ENCODE data around the gene TNC.

The TNC gene

GRCh38 chr9:115071176-115071575 is 46.8 kb downstream of the TNC start:
- peaks cover 19% of the 10 kb centered on the region for H3K36me3 ChIP-seq (ENCODE audit: insufficient read depth, low read length)
- no peaks in the 10 kb centered on the region for H3K4me1 ChIP-seq (ENCODE audit: insufficient read depth, low read length)
- no peaks in the 10 kb centered on the region for H3K9me3 ChIP-seq (ENCODE audit: control insufficient read depth, insufficient read depth, low read length)
- H3K9ac ChIP-seq (ENCODE audit: low read depth, low read length) = no peak overlapping the region

- no peaks in the 10 kb centered on the region for H3K9me3 ChIP-seq (ENCODE audit: control insufficient read depth, insufficient read depth, low read length)
- H3K9ac ChIP-seq (ENCODE audit: low read depth, low read length) = no peak overlapping the region
- H3K4me1 ChIP-seq (ENCODE audit: insufficient read depth, low read length) = no peaks in the 10 kb centered on the region
- H3K36me3 ChIP-seq (ENCODE audit: insufficient read depth, low read length) = peaks cover 15% of the 10 kb centered on the region
Measured at GRCh38 chr9:115069771-115070170, 48.2 kb downstream of the TNC start.

- Histone ChIP-seq H3K9ac (ENCODE audit: low read depth, low read length) (no peak overlapping the region), H3K36me3 (ENCODE audit: insufficient read depth, low read length) (peaks cover 15% of the 10 kb centered on the region), H3K4me1 (ENCODE audit: insufficient read depth, low read length) (peaks cover 4% of the 10 kb centered on the region), H3K9me3 (ENCODE audit: control insufficient read depth, insufficient read depth, low read length) (no peaks in the 10 kb centered on the region)
Measured at GRCh38 chr9:115069302-115069701, 48.7 kb downstream of the TNC start.

- Histone ChIP-seq H3K36me3 (ENCODE audit: insufficient read depth, low read length) (peaks cover 4% of the 10 kb centered on the region; the same call in 1 of the 2 replicates), H3K4me1 (ENCODE audit: insufficient read depth, low read length) (peaks cover 15% of the 10 kb centered on the region), H3K9me3 (ENCODE audit: control insufficient read depth, insufficient read depth, low read length) (no peaks in the 10 kb centered on the region), H3K9ac (ENCODE audit: low read depth, low read length) (no peak overlapping the region)
Measured at GRCh38 chr9:115068031-115068430, 49.9 kb downstream of the TNC start.

- Histone ChIP-seq H3K4me1 (ENCODE audit: insufficient read depth, low read length) (peaks cover 16% of the 10 kb centered on the region), H3K9ac (ENCODE audit: low read depth, low read length) (no peak overlapping the region), H3K9me3 (ENCODE audit: control insufficient read depth, insufficient read depth, low read length) (no peaks in the 10 kb centered on the region), H3K36me3 (ENCODE audit: insufficient read depth, low read length) (peaks cover 10% of the 10 kb centered on the region)
Measured at GRCh38 chr9:115063058-115063845, 54.7 kb downstream of the TNC start.

GRCh38 chr9:115058684-115059315 is 59.2 kb downstream of the TNC start:
- H3K4me1 ChIP-seq (ENCODE audit: insufficient read depth, low read length) = 0 out of 2 replicates have a peak, but pooled peaks cover 9% of the 10 kb centered on the region
- H3K9me3 ChIP-seq (ENCODE audit: control insufficient read depth, insufficient read depth, low read length) = no peaks in the 10 kb centered on the region
- no peak overlapping the region for H3K9ac ChIP-seq (ENCODE audit: low read depth, low read length)
- peaks cover 24% of the 10 kb centered on the region for H3K36me3 ChIP-seq (ENCODE audit: insufficient read depth, low read length)

GRCh38 chr9:115058175-115058574 is 59.8 kb downstream of the TNC start:
- Histone ChIP-seq H3K4me1 (ENCODE audit: insufficient read depth, low read length) (0 out of 2 replicates have a peak, but pooled peaks cover 3% of the 10 kb centered on the region), H3K36me3 (ENCODE audit: insufficient read depth, low read length) (peaks cover 24% of the 10 kb centered on the region), H3K9ac (ENCODE audit: low read depth, low read length) (no peak overlapping the region), H3K9me3 (ENCODE audit: control insufficient read depth, insufficient read depth, low read length) (no peaks in the 10 kb centered on the region)

GRCh38 chr9:115057559-115057958 is 60.4 kb downstream of the TNC start:
- Histone ChIP-seq H3K4me1 (ENCODE audit: insufficient read depth, low read length) (no peaks in the 10 kb centered on the region), H3K9ac (ENCODE audit: low read depth, low read length) (no peak overlapping the region), H3K9me3 (ENCODE audit: control insufficient read depth, insufficient read depth, low read length) (no peaks in the 10 kb centered on the region), H3K36me3 (ENCODE audit: insufficient read depth, low read length) (peaks cover 22% of the 10 kb centered on the region)

- H3K9me3 ChIP-seq (ENCODE audit: control insufficient read depth, insufficient read depth, low read length) = no peaks in the 10 kb centered on the region
- H3K4me1 ChIP-seq (ENCODE audit: insufficient read depth, low read length) = no peaks in the 10 kb centered on the region
- H3K36me3 ChIP-seq (ENCODE audit: insufficient read depth, low read length) = peaks cover 3% of the 10 kb centered on the region; the same call in 1 of the 2 replicates
- no peak overlapping the region for H3K9ac ChIP-seq (ENCODE audit: low read depth, low read length)
Measured at GRCh38 chr9:115050002-115050490, 67.9 kb downstream of the TNC start.

GRCh38 chr9:115046824-115047223 is 71.1 kb downstream of the TNC start:
- no peak overlapping the region for H3K9ac ChIP-seq (ENCODE audit: low read depth, low read length)
- no peaks in the 10 kb centered on the region for H3K4me1 ChIP-seq (ENCODE audit: insufficient read depth, low read length)
- no peaks in the 10 kb centered on the region for H3K36me3 ChIP-seq (ENCODE audit: insufficient read depth, low read length)
- H3K9me3 ChIP-seq (ENCODE audit: control insufficient read depth, insufficient read depth, low read length) = no peaks in the 10 kb centered on the region

GRCh38 chr9:115046199-115046598 is 71.8 kb downstream of the TNC start:
- H3K36me3 ChIP-seq (ENCODE audit: insufficient read depth, low read length) = no peaks in the 10 kb centered on the region
- no peak overlapping the region for H3K9ac ChIP-seq (ENCODE audit: low read depth, low read length)
- no peaks in the 10 kb centered on the region for H3K4me1 ChIP-seq (ENCODE audit: insufficient read depth, low read length)
- H3K9me3 ChIP-seq (ENCODE audit: control insufficient read depth, insufficient read depth, low read length) = no peaks in the 10 kb centered on the region

- H3K9me3 ChIP-seq (ENCODE audit: control insufficient read depth, insufficient read depth, low read length) = no peaks in the 10 kb centered on the region
- H3K9ac ChIP-seq (ENCODE audit: low read depth, low read length) = no peak overlapping the region
- no peaks in the 10 kb centered on the region for H3K4me1 ChIP-seq (ENCODE audit: insufficient read depth, low read length)
- H3K36me3 ChIP-seq (ENCODE audit: insufficient read depth, low read length) = peaks cover 5% of the 10 kb centered on the region; the same call in 1 of the 2 replicates
Measured at GRCh38 chr9:115043632-115044031, 74.3 kb downstream of the TNC start.

GRCh38 chr9:115042781-115043509 is 75.0 kb downstream of the TNC start:
- Histone ChIP-seq H3K4me1 (ENCODE audit: insufficient read depth, low read length) (no peaks in the 10 kb centered on the region), H3K9me3 (ENCODE audit: control insufficient read depth, insufficient read depth, low read length) (no peaks in the 10 kb centered on the region), H3K36me3 (ENCODE audit: insufficient read depth, low read length) (peaks cover 5% of the 10 kb centered on the region; the same call in 1 of the 2 replicates), H3K9ac (ENCODE audit: low read depth, low read length) (no peak overlapping the region)

- Histone ChIP-seq H3K36me3 (ENCODE audit: insufficient read depth, low read length) (peaks cover 23% of the 10 kb centered on the region), H3K4me1 (ENCODE audit: insufficient read depth, low read length) (0 out of 2 replicates have a peak, but pooled peaks cover 7% of the 10 kb centered on the region), H3K9ac (ENCODE audit: low read depth, low read length) (no peak overlapping the region), H3K9me3 (ENCODE audit: control insufficient read depth, insufficient read depth, low read length) (no peaks in the 10 kb centered on the region)
Measured at GRCh38 chr9:115039516-115040120, 78.3 kb downstream of the TNC start.
